BE2C (cell line): ENCODE data around the gene PRXL2C. TPM values are rescaled to one million over a fixed set of nuclear protein-coding genes. Genes with fewer than 3 reads are reported as not detected.
"Not testable (repeated sequence)": the region's sequence is repeated elsewhere in the genome, so short reads cannot be mapped to it uniquely, and the experiment has no call there.

ENCODE experiments used
- DNase-seq: peaks from one replicate; pipeline ENCODE4 v3.0.0-alpha.2; 2020
- H3K27me3 ChIP-seq: fragments of 250-450 bp; sonication (Bioruptor Pico); 2 replicates; pipeline ENCODE4 v1.5.1; 2020; ENCODE audit warnings: mild to moderate bottlenecking
- H3K36me3 ChIP-seq: fragments of 250-450 bp; sonication (Bioruptor Pico); 2 replicates; pipeline ENCODE4 v1.5.1; 2020; ENCODE audit warnings: mild to moderate bottlenecking
- H3K4me1 ChIP-seq: fragments of 250-450 bp; sonication (Bioruptor Pico); 2 replicates; pipeline ENCODE4 v1.5.1; 2020
- H3K4me3 ChIP-seq: 2 replicates; pipeline ENCODE4 v1.5.1; 2011; ENCODE audit warnings: low read depth, low read length
- H3K9me3 ChIP-seq: fragments of 250-450 bp; sonication (Bioruptor Pico); 2 replicates; pipeline ENCODE4 v1.5.1; 2020
- CTCF ChIP-seq: IDR thresholded peaks from 2 replicates; pipeline ENCODE4 v1.5.1; 2012; ENCODE audit warnings: mild to moderate bottlenecking, low read depth, low read length
- polyA plus RNA-seq: library from polyadenylated mRNA; unstranded; fragments of >200 nt; gene quantifications from one replicate; pipeline ENCODE4 v1.2.1, GENCODE V29; 2012; ENCODE audit warnings: low read depth, missing spikeins; ENCODE audit not compliant: insufficient read length, insufficient read depth

PRXL2C gene
- 2.5 TPM for polyA plus RNA-seq

- Histone ChIP-seq H3K27me3 (no peaks in the 10 kb centered on the region), H3K36me3 (no peaks in the 10 kb centered on the region), H3K9me3 (no peaks in the 10 kb centered on the region), H3K4me1 (no peaks in the 10 kb centered on the region), H3K4me3 (peak within 1 kb of the TSS; percentile 68)
- DNase-seq: peak; percentile 80
- no peak for TF ChIP-seq CTCF
These were observed at the start of gene PRXL2C for GRCh38 chr9:96655198-96655851. Gene PRXL2C (minus strand): TSS chr9:96655317. CDS start chr9:96655281, 36 bp downstream.

GRCh38 chr9:96700721-96701375 lies 45.7 kb upstream of the PRXL2C start:
- DNase-seq, H3K9me3 ChIP-seq, H3K36me3 ChIP-seq, H3K27me3 ChIP-seq, H3K4me3 ChIP-seq, H3K4me1 ChIP-seq: not testable (repeated sequence)

- H3K9me3 ChIP-seq: no peaks in the 10 kb centered on the region
- H3K4me1 ChIP-seq: no peaks in the 10 kb centered on the region
These were observed 36.2 kb upstream of the PRXL2C start for GRCh38 chr9:96691326-96691725.

GRCh38 chr9:96688745-96689464 lies 33.8 kb upstream of the PRXL2C start:
- H3K27me3 ChIP-seq: no peaks in the 10 kb centered on the region
- no peak for TF ChIP-seq CTCF
- no peaks in the 10 kb centered on the region for H3K36me3 ChIP-seq
- H3K4me1 ChIP-seq: no peaks in the 10 kb centered on the region
- no peak overlapping the region for H3K4me3 ChIP-seq
- no peak for DNase-seq
- no peaks in the 10 kb centered on the region for H3K9me3 ChIP-seq

More at GRCh38 chr9:96691326-96691725, 36.2 kb upstream of the PRXL2C start:
- DNase-seq: no peak
- Histone ChIP-seq H3K27me3 (0 out of 2 replicates have a peak, but pooled peaks cover 2% of the 10 kb centered on the region), H3K4me3 (no peak overlapping the region), H3K36me3 (no peaks in the 10 kb centered on the region)
- no peak for TF ChIP-seq CTCF

GRCh38 chr9:96688187-96688586 lies 33.1 kb upstream of the PRXL2C start:
- no peak for DNase-seq
- Histone ChIP-seq H3K4me1 (no peaks in the 10 kb centered on the region), H3K9me3 (no peaks in the 10 kb centered on the region), H3K36me3 (no peaks in the 10 kb centered on the region), H3K4me3 (no peak overlapping the region), H3K27me3 (no peaks in the 10 kb centered on the region)
- TF ChIP-seq CTCF: no peak

GRCh38 chr9:96686638-96687335 lies 31.7 kb upstream of the PRXL2C start:
- no peaks in the 10 kb centered on the region for H3K36me3 ChIP-seq
- peak; percentile 22 for TF ChIP-seq CTCF
- H3K27me3 ChIP-seq: no peaks in the 10 kb centered on the region
- peak; percentile 26 for DNase-seq
- H3K4me3 ChIP-seq: no peak overlapping the region
- no peaks in the 10 kb centered on the region for H3K4me1 ChIP-seq
- no peaks in the 10 kb centered on the region for H3K9me3 ChIP-seq
